Left renal cortex interstitium (tissue), 4 donors: ENCODE data around the gene KRT40. TPM values are rescaled to one million over a fixed set of nuclear protein-coding genes. Genes with fewer than 3 reads are reported as not detected.
"Not testable (repeated sequence)": the region's sequence is repeated elsewhere in the genome, so short reads cannot be mapped to it uniquely, and the experiment has no call there.

Experiments
- DNase-seq, 4 donors: peaks; one replicate each; pipeline ENCODE4 v3.0.0-alpha.2; 2013; ENCODE audit warnings: low read depth in 4 of 4, low spot score in 2 of 4, missing footprints in 1 of 4
- polyA plus RNA-seq, 4 donors: library from polyadenylated mRNA; unstranded; fragments of 120-200 nt; gene quantifications; one replicate each; pipeline ENCODE4 v1.2.1, GENCODE V29; 2013; ENCODE audit not compliant: insufficient read length in 4 of 4

Gene KRT40
- polyA plus RNA-seq = under 1 TPM in 1 of 4 donors, not detected in 3; 0.08 TPM

- DNase-seq = no peak
These were observed at the start of gene KRT40 for GRCh38 chr17:40984226-40984625. Gene KRT40 (minus strand): TSS chr17:40984326. CDS start chr17:40984273, 53 bp downstream.

GRCh38 chr17:41029633-41030245 lies 45.6 kb upstream of the KRT40 start, which contains the start of gene KRTAP1-4:
Gene KRTAP1-4 (minus strand): TSS chr17:41030195. CDS start chr17:41030078, 117 bp downstream.
- DNase-seq = no peak

- no peak for DNase-seq
These were observed 42.8 kb upstream of the KRT40 start, which contains the start of gene KRTAP1-5 for GRCh38 chr17:41026715-41027471. Gene KRTAP1-5 (minus strand): TSS chr17:41027208. CDS start chr17:41027155, 53 bp downstream.

DNA sequence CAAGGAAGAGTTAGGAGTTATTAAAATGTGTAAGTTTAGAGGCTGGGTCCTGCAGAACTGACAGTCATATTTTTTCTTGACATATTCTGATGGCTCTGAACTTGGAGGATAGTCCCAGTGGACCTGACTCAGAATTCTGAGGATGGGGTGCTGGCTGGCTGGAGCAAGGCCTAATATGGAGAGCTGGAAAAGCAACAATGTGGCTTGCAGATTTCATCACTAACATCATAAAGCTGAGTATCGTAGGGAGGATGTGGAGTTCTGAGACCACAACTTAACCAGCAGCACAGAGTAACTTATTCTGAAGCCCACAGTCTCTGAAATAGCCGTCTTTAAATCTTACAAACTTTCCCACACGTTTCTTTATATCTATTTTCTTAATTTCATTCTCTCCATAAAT lies 40.6 kb upstream of the KRT40 start:
- no peak for DNase-seq

- DNase-seq = no peak
These were observed 36.2 kb upstream of the KRT40 start for GRCh38 chr17:41020336-41020735.

- DNase-seq = no peak
These were observed 35.3 kb upstream of the KRT40 start for GRCh38 chr17:41019415-41019814.

DNA sequence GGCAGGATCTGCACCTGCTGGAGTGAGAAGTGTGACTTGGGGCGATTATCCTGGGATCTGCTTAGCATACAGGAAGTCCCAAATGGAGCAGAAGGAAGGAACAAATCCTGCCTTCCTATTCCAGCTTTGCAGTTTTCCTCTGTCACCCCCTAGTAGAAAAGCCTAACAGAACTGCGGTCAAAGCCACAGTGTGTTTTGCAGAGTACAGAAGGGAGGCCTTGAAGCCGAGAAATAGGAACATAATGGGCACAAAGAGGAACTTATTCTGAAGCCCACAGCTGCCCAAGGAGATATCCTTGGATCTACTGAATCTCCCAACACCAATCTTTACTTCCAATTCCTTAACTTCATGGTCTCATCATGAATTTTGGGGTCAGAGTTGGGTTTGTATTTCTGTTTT lies 34.4 kb upstream of the KRT40 start:
- DNase-seq = no peak

DNA sequence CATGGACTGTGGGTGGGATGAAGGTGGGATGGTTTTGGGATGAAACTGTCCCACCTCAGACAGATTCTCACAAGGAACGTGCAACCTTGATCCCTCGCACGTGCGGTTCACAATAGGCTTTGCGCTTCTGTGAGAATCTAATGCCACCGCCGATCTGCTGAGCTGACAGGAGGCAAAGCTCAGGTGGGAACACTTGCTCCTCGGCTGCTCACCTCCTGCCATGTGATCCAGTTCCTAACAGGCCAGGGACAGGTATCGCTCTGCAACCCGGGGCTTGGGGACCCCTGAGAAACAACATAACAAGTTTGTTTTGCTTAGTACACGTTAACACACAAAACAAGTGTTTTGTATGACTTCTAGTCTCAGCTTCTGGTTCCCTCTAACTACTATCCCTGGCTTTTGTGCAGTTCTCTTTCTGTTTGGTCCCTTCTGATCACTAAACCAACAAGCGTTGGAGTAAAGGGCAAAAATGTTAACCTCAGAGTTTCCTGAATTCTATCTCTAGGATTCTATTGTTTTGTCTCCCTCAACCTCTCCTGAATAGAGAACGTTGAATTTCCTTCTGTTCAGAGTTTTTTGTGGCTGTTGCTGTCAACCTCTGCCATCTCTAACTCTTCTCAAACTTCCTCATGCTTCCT lies 32.6 kb upstream of the KRT40 start:
- DNase-seq = no peak

DNA sequence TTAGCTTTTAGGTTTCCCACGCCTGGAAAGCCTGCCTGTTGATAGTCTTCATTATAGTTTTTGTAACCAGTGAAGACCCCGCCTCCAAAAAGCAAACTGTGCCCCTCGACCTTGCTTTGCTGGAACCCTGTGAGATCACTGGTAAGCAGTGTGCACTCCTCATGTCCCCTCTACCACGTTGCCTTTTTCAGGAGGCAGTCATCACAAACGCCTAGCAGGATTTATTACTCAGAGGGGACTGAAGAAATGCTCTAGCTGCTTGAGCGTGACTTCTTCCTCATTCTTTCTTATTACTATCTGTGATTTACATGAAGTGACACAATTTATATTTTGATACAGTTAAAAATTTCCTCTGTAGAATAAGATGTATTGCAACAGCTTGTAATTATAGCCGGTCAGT lies 31.3 kb upstream of the KRT40 start:
- DNase-seq = no peak

- no peak for DNase-seq
These were observed 29.5 kb upstream of the KRT40 start for GRCh38 chr17:41013606-41014005.

GRCh38 chr17:41013181-41013580 lies 29.1 kb upstream of the KRT40 start:
- no peak for DNase-seq

DNA sequence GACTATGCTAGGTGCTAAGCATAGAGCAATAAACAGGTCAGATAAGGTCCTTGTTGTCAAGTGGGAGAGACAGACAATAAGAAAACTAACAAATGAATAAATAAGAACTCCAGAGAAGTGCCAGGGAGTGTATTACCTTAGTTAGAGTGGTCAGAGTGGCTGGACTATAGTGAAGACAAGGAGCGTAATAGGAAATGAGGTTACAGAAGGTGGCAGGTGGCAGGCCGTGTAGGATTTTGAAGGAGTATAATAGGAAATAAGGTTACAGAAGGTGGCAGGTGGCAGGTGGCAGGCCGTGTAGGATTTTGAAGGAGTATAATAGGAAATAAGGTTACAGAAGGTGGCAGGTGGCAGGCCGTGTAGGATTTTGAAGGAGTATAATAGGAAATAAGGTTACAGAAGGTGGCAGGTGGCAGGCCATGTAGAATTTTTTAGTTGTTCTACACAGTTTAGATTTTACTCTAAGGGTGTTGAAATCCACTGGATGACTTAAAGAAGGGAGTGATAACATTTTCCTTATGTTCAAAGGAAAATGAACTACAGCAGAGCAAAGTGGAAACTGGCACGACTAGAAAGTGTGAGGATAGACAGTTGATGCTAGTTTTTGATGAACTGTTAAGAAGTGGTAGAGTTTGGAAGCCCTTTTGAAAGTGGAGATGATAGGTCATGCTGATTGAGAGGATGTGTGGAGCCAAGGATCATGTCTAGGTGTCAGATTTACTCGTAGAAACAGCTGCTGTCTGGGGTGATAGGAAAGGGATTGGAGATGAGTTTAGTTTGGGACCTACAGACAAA lies 28.4 kb upstream of the KRT40 start:
- no peak for DNase-seq

DNA sequence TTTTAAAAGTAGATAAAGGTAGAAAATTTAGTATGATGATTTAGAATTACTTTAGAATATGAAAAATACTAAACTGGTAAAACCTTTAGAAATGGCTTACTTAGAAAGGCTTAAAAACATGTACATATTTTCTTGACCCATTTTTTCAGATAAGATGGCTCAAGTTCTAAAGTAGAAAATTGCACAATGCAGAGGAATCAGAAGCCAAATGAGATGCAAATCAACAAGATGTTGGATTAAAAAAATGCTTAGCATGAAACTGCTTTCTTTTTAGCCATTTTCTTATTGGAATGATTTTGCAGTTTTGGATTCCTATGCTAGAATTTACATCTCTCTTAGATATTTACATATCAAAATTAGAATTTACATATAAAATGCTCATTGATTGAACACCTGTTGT lies 26.3 kb upstream of the KRT40 start:
- no peak for DNase-seq

DNA sequence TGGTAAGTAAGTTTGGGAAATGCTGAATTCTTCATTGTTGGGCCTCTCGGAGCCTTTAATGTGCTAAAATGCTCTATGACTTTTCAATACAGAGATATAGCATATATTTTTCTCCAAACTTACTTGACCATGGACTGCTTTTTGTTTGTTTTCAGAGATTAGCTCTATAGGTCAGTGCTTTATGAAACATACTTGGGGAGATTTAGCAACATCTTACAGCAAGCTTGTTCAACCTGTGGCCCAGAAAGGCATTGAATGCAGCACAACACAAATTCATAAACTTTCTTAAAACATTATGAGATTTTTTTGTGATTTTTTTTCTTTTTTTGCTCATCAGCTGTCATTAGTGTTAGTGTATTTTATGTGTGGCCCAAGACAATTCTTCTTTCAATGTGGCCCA lies 25.8 kb upstream of the KRT40 start:
- no peak for DNase-seq

- DNase-seq = no peak
These were observed 25.2 kb upstream of the KRT40 start for GRCh38 chr17:41009301-41009760.

DNA sequence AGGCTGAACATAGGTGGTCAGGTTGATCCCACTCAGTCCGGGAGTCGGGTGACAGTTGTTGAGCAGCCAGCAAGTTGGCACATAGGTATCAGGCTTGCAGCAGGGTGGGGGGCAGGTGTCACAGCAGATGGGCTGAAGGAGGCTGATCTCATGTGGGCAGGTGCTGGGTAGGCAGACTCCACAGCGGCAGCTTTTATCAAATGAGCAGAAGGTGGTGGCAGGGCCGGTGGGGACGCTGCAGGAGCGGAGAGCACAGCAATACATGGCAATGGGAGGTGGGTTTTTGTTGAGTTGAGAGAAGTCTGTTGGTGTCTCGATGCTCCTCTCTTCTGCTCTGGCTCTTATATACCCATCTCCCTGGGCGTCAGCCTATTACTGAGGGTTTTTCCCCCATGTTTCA lies 24.7 kb upstream of the KRT40 start, which contains the start of gene KRTAP3-1:
Gene KRTAP3-1, minus strand, starts transcription at position 318 of the 400 bp plus-strand sequence. Its CDS starts 54 bp downstream, at position 264.
- no peak for DNase-seq

DNA sequence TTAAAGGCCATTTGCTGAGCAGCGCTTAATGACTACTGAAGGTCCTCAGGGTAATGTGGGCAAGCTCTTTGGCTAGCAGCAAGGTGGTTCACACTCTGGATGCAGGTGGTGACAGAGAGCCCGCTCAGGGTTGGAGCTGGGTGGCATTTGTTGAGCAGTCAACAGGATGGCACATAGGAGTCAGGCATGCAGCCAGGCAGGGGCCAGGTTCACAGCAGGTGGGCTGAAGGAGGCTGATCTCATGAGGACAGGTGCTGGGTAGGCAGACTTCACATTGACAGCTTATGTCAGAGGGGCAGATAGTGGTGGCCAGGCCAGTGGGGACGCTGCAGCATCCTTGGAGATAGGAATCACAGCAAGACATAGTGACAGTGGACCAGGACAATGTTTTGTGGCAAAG lies 20.3 kb upstream of the KRT40 start:
- DNase-seq = no peak

GRCh38 chr17:41003926-41004325 lies 19.8 kb upstream of the KRT40 start:
- no peak for DNase-seq

DNA sequence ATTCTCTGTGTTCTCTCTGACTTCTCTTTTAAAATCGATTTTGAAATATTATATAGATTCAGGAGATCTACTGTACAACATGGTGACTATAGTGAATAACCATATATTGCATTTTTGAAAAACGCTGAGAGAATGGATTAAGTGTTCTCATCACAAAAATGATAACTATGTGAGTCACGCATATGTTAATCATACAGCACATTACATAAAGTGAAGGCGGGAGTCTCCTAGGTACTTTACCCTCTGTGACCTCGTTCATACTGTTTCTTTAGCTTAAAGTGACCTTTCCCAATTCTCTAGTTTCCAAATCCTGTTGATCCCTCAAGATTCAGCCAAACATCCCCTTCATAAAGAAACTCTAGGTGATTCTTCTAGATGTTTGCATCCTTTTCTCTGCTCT lies 18.7 kb upstream of the KRT40 start:
- no peak for DNase-seq

DNA sequence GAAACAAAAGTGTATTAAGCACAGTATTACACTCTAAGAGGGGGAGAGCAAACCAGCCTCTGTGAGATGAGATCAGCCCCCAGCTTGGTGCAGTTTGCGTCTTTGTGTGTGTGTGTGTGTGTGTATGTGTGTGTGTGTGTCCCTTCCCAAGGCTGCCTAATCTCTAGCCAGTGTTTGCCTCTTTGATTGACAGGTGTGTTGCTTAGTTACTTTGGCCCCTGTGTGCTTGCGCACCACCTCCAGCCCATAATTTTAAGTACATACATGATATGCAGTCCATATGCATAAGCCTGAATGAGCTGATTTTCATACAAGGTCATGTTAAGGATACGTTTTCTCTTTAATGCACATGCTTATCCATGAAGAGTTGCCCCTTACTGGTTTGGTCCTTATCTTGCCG lies 17.7 kb upstream of the KRT40 start:
- no peak for DNase-seq

DNA sequence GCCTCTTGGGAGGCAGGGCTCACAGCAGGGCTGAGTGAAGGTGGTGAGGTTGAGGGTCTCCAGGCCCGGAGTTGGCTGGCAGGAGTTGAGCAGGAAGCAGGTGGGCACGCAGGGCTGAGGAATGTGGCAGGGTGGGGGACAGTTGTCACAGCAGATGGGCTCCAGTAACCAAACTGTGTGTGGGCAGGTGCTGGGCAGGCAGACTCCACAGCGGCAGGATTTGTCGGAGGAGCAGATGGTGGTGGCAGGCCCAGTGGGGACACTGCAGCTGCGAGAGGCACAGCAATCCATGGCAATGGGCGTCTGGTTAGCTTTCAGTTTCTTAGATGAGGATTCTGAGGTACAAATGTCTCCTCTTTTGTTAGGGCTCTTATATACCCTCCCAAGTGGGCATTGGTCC lies 15.4 kb upstream of the KRT40 start, which contains the start of gene KRTAP3-2:
Gene KRTAP3-2, minus strand, starts transcription at position 344 of the 400 bp plus-strand sequence. Its CDS starts 53 bp downstream, at position 291.
- DNase-seq = not testable (repeated sequence)
